ENCODE data around the gene SPATA33.
A peak's percentile ranks its signal among the peaks of the same experiment; 100 is the strongest.

GRCh38 chr16:89686520-89687091 lies 29.0 kb downstream of the SPATA33 start, which contains the start of gene CDK10:
- TF ChIP-seq ZNF274 (IDR thresholded peaks at IDR 0.05; ENCODE audit: low read depth, low read length) (no peak), YY1 (IDR thresholded peaks at IDR 0.05; ENCODE audit: insufficient read depth, insufficient read length) (peak; percentile 54), SUZ12 (IDR thresholded peaks at IDR 0.05; ENCODE audit: extremely low read depth, insufficient read depth, insufficient read length) (no peak)
